Neural progenitor cell (in vitro differentiated cells): ENCODE measurements around the gene SRSF1.

Experiments used
- EZH2 ChIP-seq: fragments of 200-600 bp; sonication (generic); IDR thresholded peaks from 2 replicates; pipeline ENCODE4 v1.6.1; 2017; ENCODE audit warnings: antibody characterized with exemption, mild to moderate bottlenecking, moderate library complexity
- EZH2phosphoT487 ChIP-seq: fragments of 200-600 bp; sonication (generic); IDR thresholded peaks from 2 replicates; pipeline ENCODE4 v1.6.1; 2017; ENCODE audit warnings: antibody characterized with exemption
- TF ChIP-seq, protein P1 (sequence below): fragments of 200-600 bp; sonication (generic); IDR thresholded peaks from 2 replicates; pipeline ENCODE4 v1.5.1; 2017; ENCODE audit warnings: antibody characterized with exemption, mild to moderate bottlenecking

GRCh38 chr17:57962279-57963148, 44.5 kb downstream of the SRSF1 start:
- TF ChIP-seq, protein P1, sequence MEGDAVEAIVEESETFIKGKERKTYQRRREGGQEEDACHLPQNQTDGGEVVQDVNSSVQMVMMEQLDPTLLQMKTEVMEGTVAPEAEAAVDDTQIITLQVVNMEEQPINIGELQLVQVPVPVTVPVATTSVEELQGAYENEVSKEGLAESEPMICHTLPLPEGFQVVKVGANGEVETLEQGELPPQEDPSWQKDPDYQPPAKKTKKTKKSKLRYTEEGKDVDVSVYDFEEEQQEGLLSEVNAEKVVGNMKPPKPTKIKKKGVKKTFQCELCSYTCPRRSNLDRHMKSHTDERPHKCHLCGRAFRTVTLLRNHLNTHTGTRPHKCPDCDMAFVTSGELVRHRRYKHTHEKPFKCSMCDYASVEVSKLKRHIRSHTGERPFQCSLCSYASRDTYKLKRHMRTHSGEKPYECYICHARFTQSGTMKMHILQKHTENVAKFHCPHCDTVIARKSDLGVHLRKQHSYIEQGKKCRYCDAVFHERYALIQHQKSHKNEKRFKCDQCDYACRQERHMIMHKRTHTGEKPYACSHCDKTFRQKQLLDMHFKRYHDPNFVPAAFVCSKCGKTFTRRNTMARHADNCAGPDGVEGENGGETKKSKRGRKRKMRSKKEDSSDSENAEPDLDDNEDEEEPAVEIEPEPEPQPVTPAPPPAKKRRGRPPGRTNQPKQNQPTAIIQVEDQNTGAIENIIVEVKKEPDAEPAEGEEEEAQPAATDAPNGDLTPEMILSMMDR: no peak
- no peak for TF ChIP-seq EZH2phosphoT487
- TF ChIP-seq EZH2: no peak
